ENCODE results near the gene PLD4. TPM values are rescaled to one million over a fixed set of nuclear protein-coding genes. Genes with fewer than 3 reads are reported as not detected.

The PLD4 gene
- total RNA-seq, 2 donors from 2014 or later: 0.30 TPM; not detected in 1

GRCh38 chr14:104931771-104932675, 7.3 kb downstream of the PLD4 start:
- ATAC-seq (replicated peaks in 1 of 2) (no peak), DNase-seq (no peak)
- Mint-ChIP-seq H3K27me3 (ENCODE audit: low read depth) (peaks cover 17% of the 10 kb centered on the region), H3K4me1 (ENCODE audit: low read depth) (peaks cover 5% of the 10 kb centered on the region), H3K36me3 (ENCODE audit: insufficient read depth in 2 of 2) (no peaks in the 10 kb centered on the region), H3K9me3 (no peaks in the 10 kb centered on the region), H3K27ac (no peak overlapping the region), H3K4me3 (peak overlapping the region in 1 of 2 donors; percentile 47)

GRCh38 chr14:104932676-104933631, 8.3 kb downstream of the PLD4 start:
- peak overlapping the region; percentile 75 to 76 for H3K4me3 Mint-ChIP-seq
- peaks cover 19% of the 10 kb centered on the region for H3K27me3 Mint-ChIP-seq (ENCODE audit: low read depth)
- peak; percentile 89 to 93 for ATAC-seq (replicated peaks in 1 of 2)
- peak; percentile 87 to 92 for DNase-seq
- peaks cover 5% of the 10 kb centered on the region for H3K4me1 Mint-ChIP-seq (ENCODE audit: low read depth)
- no peaks in the 10 kb centered on the region for H3K36me3 Mint-ChIP-seq (ENCODE audit: insufficient read depth in 2 of 2)
- H3K9me3 Mint-ChIP-seq: no peaks in the 10 kb centered on the region
- H3K27ac Mint-ChIP-seq: no peak overlapping the region

GRCh38 chr14:104933746-104934733, 9.4 kb downstream of the PLD4 start:
- peaks cover 29% of the 10 kb centered on the region for H3K27me3 Mint-ChIP-seq (ENCODE audit: low read depth)
- H3K9me3 Mint-ChIP-seq: no peaks in the 10 kb centered on the region
- H3K4me3 Mint-ChIP-seq: peak overlapping the region; percentile 23 to 60
- no peak for ATAC-seq (replicated peaks in 1 of 2)
- DNase-seq: no peak
- H3K36me3 Mint-ChIP-seq (ENCODE audit: insufficient read depth in 2 of 2): no peaks in the 10 kb centered on the region
- H3K4me1 Mint-ChIP-seq (ENCODE audit: low read depth): peaks cover 5% of the 10 kb centered on the region
- H3K27ac Mint-ChIP-seq: no peak overlapping the region

- Mint-ChIP-seq H3K9me3 (no peaks in the 10 kb centered on the region), H3K27ac (no peak overlapping the region), H3K27me3 (ENCODE audit: low read depth) (peaks cover 29% of the 10 kb centered on the region), H3K4me1 (ENCODE audit: low read depth) (peaks cover 5% of the 10 kb centered on the region), H3K36me3 (ENCODE audit: insufficient read depth in 2 of 2) (no peaks in the 10 kb centered on the region), H3K4me3 (peak overlapping the region; percentile 6 to 60)
- DNase-seq: no peak
- no peak for ATAC-seq (replicated peaks in 1 of 2)
These were observed 10.5 kb downstream of the PLD4 start for GRCh38 chr14:104935026-104935650.

- peaks cover 29% of the 10 kb centered on the region for H3K27me3 Mint-ChIP-seq (ENCODE audit: low read depth)
- no peak overlapping the region for H3K4me3 Mint-ChIP-seq
- no peaks in the 10 kb centered on the region for H3K9me3 Mint-ChIP-seq
- H3K27ac Mint-ChIP-seq: no peak overlapping the region
- DNase-seq (no peak), ATAC-seq (replicated peaks in 1 of 2) (no peak)
- peaks cover 5% of the 10 kb centered on the region for H3K4me1 Mint-ChIP-seq (ENCODE audit: low read depth)
- H3K36me3 Mint-ChIP-seq (ENCODE audit: insufficient read depth in 2 of 2): no peaks in the 10 kb centered on the region
These were observed 11.3 kb downstream of the PLD4 start for GRCh38 chr14:104935955-104936354.

GRCh38 chr14:104936361-104937155, 11.9 kb downstream of the PLD4 start:
- Mint-ChIP-seq H3K4me1 (ENCODE audit: low read depth) (peaks cover 5% of the 10 kb centered on the region), H3K27ac (no peak overlapping the region), H3K27me3 (ENCODE audit: low read depth) (peaks cover 29% of the 10 kb centered on the region), H3K4me3 (no peak overlapping the region), H3K9me3 (no peaks in the 10 kb centered on the region), H3K36me3 (ENCODE audit: insufficient read depth in 2 of 2) (no peaks in the 10 kb centered on the region)
- ATAC-seq (replicated peaks in 1 of 2): no peak
- no peak for DNase-seq

- H3K4me1 Mint-ChIP-seq (ENCODE audit: low read depth): peaks cover 5% of the 10 kb centered on the region
- H3K27me3 Mint-ChIP-seq (ENCODE audit: low read depth): peaks cover 29% of the 10 kb centered on the region
- no peak overlapping the region for H3K27ac Mint-ChIP-seq
- ATAC-seq (replicated peaks in 1 of 2) (no peak), DNase-seq (no peak)
- H3K4me3 Mint-ChIP-seq: no peak overlapping the region
- H3K9me3 Mint-ChIP-seq: no peaks in the 10 kb centered on the region
- no peaks in the 10 kb centered on the region for H3K36me3 Mint-ChIP-seq (ENCODE audit: insufficient read depth in 2 of 2)
These were observed 12.5 kb downstream of the PLD4 start for GRCh38 chr14:104937161-104937560.

- no peak overlapping the region for H3K4me3 Mint-ChIP-seq
- peaks cover 5% of the 10 kb centered on the region for H3K4me1 Mint-ChIP-seq (ENCODE audit: low read depth)
- H3K27ac Mint-ChIP-seq: no peak overlapping the region
- peaks cover 29% of the 10 kb centered on the region for H3K27me3 Mint-ChIP-seq (ENCODE audit: low read depth)
- no peaks in the 10 kb centered on the region for H3K9me3 Mint-ChIP-seq
- ATAC-seq (replicated peaks in 1 of 2) (no peak), DNase-seq (no peak)
- H3K36me3 Mint-ChIP-seq (ENCODE audit: insufficient read depth in 2 of 2): no peaks in the 10 kb centered on the region
These were observed 13.2 kb downstream of the PLD4 start for GRCh38 chr14:104937694-104938365.

- Mint-ChIP-seq H3K27ac (no peak overlapping the region), H3K36me3 (ENCODE audit: insufficient read depth in 2 of 2) (no peaks in the 10 kb centered on the region), H3K9me3 (no peaks in the 10 kb centered on the region), H3K4me3 (no peak overlapping the region), H3K27me3 (ENCODE audit: low read depth) (peaks cover 29% of the 10 kb centered on the region), H3K4me1 (ENCODE audit: low read depth) (peaks cover 5% of the 10 kb centered on the region)
- ATAC-seq (replicated peaks in 1 of 2) (no peak), DNase-seq (no peak)
These were observed 13.8 kb downstream of the PLD4 start for GRCh38 chr14:104938436-104938835.

- no peak for ATAC-seq (replicated peaks in 1 of 2)
- peaks cover 5% of the 10 kb centered on the region for H3K4me1 Mint-ChIP-seq (ENCODE audit: low read depth)
These were observed 14.3 kb downstream of the PLD4 start for GRCh38 chr14:104938960-104939359.

More at GRCh38 chr14:104938960-104939359, 14.3 kb downstream of the PLD4 start:
- DNase-seq: no peak
- Mint-ChIP-seq H3K36me3 (ENCODE audit: insufficient read depth in 2 of 2) (no peaks in the 10 kb centered on the region), H3K9me3 (no peaks in the 10 kb centered on the region), H3K27me3 (ENCODE audit: low read depth) (peaks cover 29% of the 10 kb centered on the region), H3K4me3 (no peak overlapping the region), H3K27ac (no peak overlapping the region)

Measured in activated T-cell treated with anti-CD3 and anti-CD28 coated beads, Interleukin-2, amount 50 U/mL, for 72 hours (primary cell).